Measurements from ENCODE around the gene PTN.

DNA sequence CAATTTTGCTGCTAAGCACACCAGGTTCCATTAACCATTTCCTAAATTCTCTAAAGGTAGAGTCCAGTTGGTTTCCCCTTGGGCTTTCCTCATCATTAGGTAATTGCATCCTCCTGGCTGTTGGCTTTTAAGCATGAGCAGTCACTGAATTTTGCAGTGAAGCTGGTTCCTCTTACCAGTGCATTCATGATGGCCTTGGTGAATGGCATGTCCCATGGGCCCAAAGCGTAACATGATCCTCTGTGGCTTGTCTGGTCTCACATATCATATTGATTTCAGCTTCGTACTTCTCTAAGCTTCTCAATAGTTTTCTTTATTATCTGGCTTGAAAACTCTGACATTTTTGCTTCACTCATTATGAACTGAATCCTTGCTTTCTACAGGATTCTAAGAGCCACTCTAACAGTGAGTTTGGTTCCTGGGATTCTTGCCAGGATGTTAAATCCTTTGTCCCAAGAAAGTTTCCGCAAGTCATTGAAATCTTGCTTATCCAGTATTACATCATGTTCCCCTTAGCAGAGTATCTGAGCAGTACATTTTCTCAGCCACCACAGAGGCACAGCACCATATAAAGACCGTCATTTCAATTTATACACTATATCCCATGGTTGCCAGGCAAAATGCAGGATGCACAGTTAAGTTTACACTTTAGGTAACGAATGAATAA is 134.2 kb downstream of the PTN start:
- TF ChIP-seq, protein P1, sequence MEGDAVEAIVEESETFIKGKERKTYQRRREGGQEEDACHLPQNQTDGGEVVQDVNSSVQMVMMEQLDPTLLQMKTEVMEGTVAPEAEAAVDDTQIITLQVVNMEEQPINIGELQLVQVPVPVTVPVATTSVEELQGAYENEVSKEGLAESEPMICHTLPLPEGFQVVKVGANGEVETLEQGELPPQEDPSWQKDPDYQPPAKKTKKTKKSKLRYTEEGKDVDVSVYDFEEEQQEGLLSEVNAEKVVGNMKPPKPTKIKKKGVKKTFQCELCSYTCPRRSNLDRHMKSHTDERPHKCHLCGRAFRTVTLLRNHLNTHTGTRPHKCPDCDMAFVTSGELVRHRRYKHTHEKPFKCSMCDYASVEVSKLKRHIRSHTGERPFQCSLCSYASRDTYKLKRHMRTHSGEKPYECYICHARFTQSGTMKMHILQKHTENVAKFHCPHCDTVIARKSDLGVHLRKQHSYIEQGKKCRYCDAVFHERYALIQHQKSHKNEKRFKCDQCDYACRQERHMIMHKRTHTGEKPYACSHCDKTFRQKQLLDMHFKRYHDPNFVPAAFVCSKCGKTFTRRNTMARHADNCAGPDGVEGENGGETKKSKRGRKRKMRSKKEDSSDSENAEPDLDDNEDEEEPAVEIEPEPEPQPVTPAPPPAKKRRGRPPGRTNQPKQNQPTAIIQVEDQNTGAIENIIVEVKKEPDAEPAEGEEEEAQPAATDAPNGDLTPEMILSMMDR (IDR thresholded peaks at IDR 0.05), result no peak
- no peak for TF ChIP-seq POLR2A (IDR thresholded peaks at IDR 0.05)

Measured in uterus (tissue), 2 donors.